K562 (cell line): ENCODE results near the gene NUTF2. TPM values are rescaled to one million over a fixed set of nuclear protein-coding genes. Genes with fewer than 3 reads are reported as not detected.

Experiments used
- ATAC-seq: fragments of 200-7000 bp; cut with Tn5 transposase; 3 replicates; pipeline ENCODE4 v1.9.1; 2020; ENCODE audit warnings: moderate library complexity
- BruUV-seq: library from RNA; stranded (reverse); fragments of 400-500 nt; replicated peaks from 2 replicates; lab custom pipeline; 2021; lab: Mats Ljungman, UMichigan
- CTCF ChIA-PET: fragments of 300-600 bp; formaldehyde crosslinking; extraction: SDS; loops from one replicate; lab custom pipeline; 2021; ENCODE audit warnings: low intra/inter-chr PET ratio; lab: Yijun Ruan, JAX
- POLR2A ChIA-PET: fragments of 300-600, 350-650 bp; sonication (Branson Sonifier 250); formaldehyde crosslinking; extraction: SDS; loops from one replicate; lab custom pipeline; 2021; ENCODE audit warnings: antibody characterized with exemption, inconsistent platforms; lab: Yijun Ruan, JAX
- DNase-seq, 4 experiments: peaks; one replicate each; pipeline versions ENCODE4 v3.0.0 to v3.0.0-alpha.2; 2011 to 2018; ENCODE audit warnings: low spot score in 3 of 4, mixed read lengths in 3 of 4; ENCODE audit errors: extremely low read depth in 1 of 4
- FAIRE-seq: peaks from 2 replicates; lab custom pipeline; 2011; peaks lifted over from hg19 to GRCh38; lab: Jason Lieb, UNC
- H2AFZ ChIP-seq: 2 replicates; pipeline ENCODE4 v1.6.0; 2011; ENCODE audit warnings: low read depth, low read length, control low read depth, inconsistent platforms
- H3K27ac ChIP-seq: fragments of 200-600 bp; 3 replicates; pipeline ENCODE4 v1.8.0; 2011; ENCODE audit warnings: low read depth, mild to moderate bottlenecking, control low read depth, inconsistent platforms, low read length, moderate library complexity, mixed read lengths; ENCODE audit errors: extremely low read depth
- H3K27me3 ChIP-seq, 2 experiments: fragments of 300-600 bp in 1 of 2; 2 replicates in 1 of 2; 3 replicates in 1 of 2; pipeline versions ENCODE4 v1.6.0 to v1.8.0; 2011; ENCODE audit warnings: inconsistent platforms in 2 of 2, low read length in 2 of 2, mild to moderate bottlenecking in 1 of 2, mixed read lengths in 1 of 2, moderate library complexity in 1 of 2; ENCODE audit not compliant: control insufficient read depth in 2 of 2, insufficient read depth in 2 of 2
- H3K36me3 ChIP-seq: fragments of 300-600 bp; 3 replicates; pipeline ENCODE4 v1.8.0; 2011; ENCODE audit warnings: mild to moderate bottlenecking, low read length, inconsistent platforms; ENCODE audit not compliant: control insufficient read depth, insufficient read depth
- H3K4me1 ChIP-seq, 2 experiments: fragments of 200-600 bp in 1 of 2; replicated peaks in 1 of 2; 2 replicates in 1 of 2; 3 replicates in 1 of 2; pipeline versions ENCODE4 v1.5.1 to v1.8.0; 2011; ENCODE audit warnings: inconsistent platforms in 2 of 2, low read length in 2 of 2, mild to moderate bottlenecking in 1 of 2, mixed read lengths in 1 of 2, moderate library complexity in 1 of 2; ENCODE audit not compliant: control insufficient read depth in 2 of 2, insufficient read depth in 2 of 2
- H3K4me2 ChIP-seq: 2 replicates; pipeline ENCODE4 v1.6.1; 2011; ENCODE audit warnings: low read length, control low read depth, inconsistent platforms, mixed read lengths; ENCODE audit not compliant: insufficient read depth
- H3K4me3 ChIP-seq: fragments of 200-600 bp; sonication (generic), shearing (Covaris generic); 2 replicates; pipeline ENCODE4 v1.5.1; 2016; ENCODE audit warnings: control low read depth, inconsistent platforms
- H3K79me2 ChIP-seq: fragments of 200-600 bp; 3 replicates; pipeline ENCODE4 v1.8.0; 2011; ENCODE audit warnings: low read length, inconsistent platforms; ENCODE audit not compliant: control insufficient read depth, insufficient read depth
- H3K9ac ChIP-seq, 2 experiments: 2 replicates each; pipeline versions ENCODE4 v1.6.0 to v1.6.1; 2011; ENCODE audit warnings: low read depth in 2 of 2, low read length in 2 of 2, control low read depth in 1 of 2, inconsistent platforms in 1 of 2, mild to moderate bottlenecking in 1 of 2, mixed read lengths in 1 of 2; ENCODE audit not compliant: insufficient read depth in 1 of 2
- H3K9me1 ChIP-seq: one replicate; pipeline ENCODE4 v1.6.0; 2011; ENCODE audit warnings: inconsistent platforms, mild to moderate bottlenecking, low read length, moderate library complexity; ENCODE audit not compliant: control insufficient read depth, insufficient read depth
- H3K9me3 ChIP-seq: replicated peaks from 2 replicates; pipeline ENCODE4 v1.5.1; 2011; ENCODE audit warnings: low read depth, low read length, inconsistent platforms; ENCODE audit not compliant: control insufficient read depth, insufficient read depth
- H4K20me1 ChIP-seq: replicated peaks from 2 replicates; pipeline ENCODE4 v1.6.1; 2011; ENCODE audit warnings: low read length, inconsistent platforms, mixed read lengths; ENCODE audit not compliant: control insufficient read depth, insufficient read depth
- ATF3 ChIP-seq, 2 experiments: fragments of 450-650 bp in 1 of 2; sonication (generic) in 1 of 2; formaldehyde crosslinking in 1 of 2; IDR thresholded peaks in 1 of 2; conservative IDR thresholded peaks in 1 of 2; 2 replicates each; pipeline versions ENCODE4 v1.6.1 to v1.8.1; 2016 to 2023; ENCODE audit warnings: mild to moderate bottlenecking in 2 of 2, moderate library complexity in 2 of 2, inconsistent platforms in 1 of 2, missing genetic modification reagents in 1 of 2
- C11orf30 ChIP-seq: fragments of 450-650 bp; IDR thresholded peaks from 2 replicates; pipeline ENCODE4 v1.6.1; 2016; ENCODE audit warnings: low read depth, mild to moderate bottlenecking
- CREB1 ChIP-seq, 2 experiments: sonication (generic) in 1 of 2; formaldehyde crosslinking in 1 of 2; IDR thresholded peaks; 2 replicates each; pipeline versions ENCODE4 v1.6.1 to v1.8.0; 2012 to 2022; ENCODE audit warnings: inconsistent platforms in 1 of 2, mild to moderate bottlenecking in 1 of 2, missing genetic modification reagents in 1 of 2, moderate library complexity in 1 of 2
- CREM ChIP-seq: IDR thresholded peaks from 2 replicates; pipeline ENCODE4 v1.6.1; 2014; ENCODE audit warnings: antibody characterized with exemption, low read depth
- MAFG ChIP-seq: fragments of 450-650 bp; conservative IDR thresholded peaks from 2 replicates; pipeline ENCODE4 v1.6.1; 2016; ENCODE audit warnings: missing genetic modification characterization, missing compliant biosample characterization
- MAX ChIP-seq: sonication (generic); formaldehyde crosslinking; IDR thresholded peaks from 2 replicates; pipeline ENCODE4 v1.9.0; 2022; ENCODE audit warnings: mild to moderate bottlenecking, missing genetic modification reagents
- MEIS2 ChIP-seq: fragments of 450-650 bp; IDR thresholded peaks from 2 replicates; pipeline ENCODE4 v1.6.1; 2014; ENCODE audit warnings: mild to moderate bottlenecking; ENCODE audit not compliant: partially characterized antibody
- NFE2 ChIP-seq: IDR thresholded peaks from 2 replicates; pipeline ENCODE4 v1.6.1; 2014; ENCODE audit warnings: antibody characterized with exemption, low read depth
- NFE2L1 ChIP-seq: fragments of 450-650 bp; IDR thresholded peaks from 2 replicates; pipeline ENCODE4 v1.6.1; 2016; ENCODE audit warnings: missing genetic modification characterization, low read depth, mild to moderate bottlenecking, missing compliant biosample characterization, moderate library complexity, borderline replicate concordance
- NFIC ChIP-seq: fragments of 450-650 bp; IDR thresholded peaks from 2 replicates; pipeline ENCODE4 v1.6.1; 2017; ENCODE audit warnings: mild to moderate bottlenecking, inconsistent platforms
- NR2C2 ChIP-seq, 2 experiments: fragments of 200-800 bp in 1 of 2; sonication (Bioruptor generic) in 1 of 2; sonication (generic) in 1 of 2; formaldehyde crosslinking in 1 of 2; IDR thresholded peaks; 2 replicates each; pipeline versions ENCODE4 v1.6.1 to v1.8.0; 2016 to 2022; ENCODE audit warnings: mild to moderate bottlenecking in 1 of 2, missing compliant biosample characterization in 1 of 2, missing genetic modification characterization in 1 of 2, missing genetic modification reagents in 1 of 2
- SRSF7 ChIP-seq: fragments of 200-400 bp; formaldehyde crosslinking; optimal IDR thresholded peaks from 2 replicates; pipeline ENCODE3; 2017; ENCODE audit warnings: mild to moderate bottlenecking, low read depth, low read length
- STAT5A ChIP-seq: IDR thresholded peaks from 2 replicates; pipeline ENCODE4 v1.6.1; 2012; ENCODE audit warnings: low read length, inconsistent platforms, borderline replicate concordance
- ZNF184 ChIP-seq: sonication (generic); formaldehyde crosslinking; IDR thresholded peaks from 2 replicates; pipeline ENCODE4 v1.5.0; 2020; ENCODE audit warnings: missing genetic modification reagents
- ZNF316 ChIP-seq: fragments of 450-650 bp; IDR thresholded peaks from 2 replicates; pipeline ENCODE4 v1.6.1; 2016
- WGBS: fragments of 100-300 bp; shearing (Covaris generic); methylation state at CpG from one replicate; pipeline ENCODE4 v1.1.6; 2016; ENCODE audit warnings: low coverage, mixed read lengths; ENCODE audit not compliant: insufficient coverage; ENCODE audit errors: missing lambda C conversion rate; 5-methylcytosine and 5-hydroxymethylcytosine counted together
- in situ Hi-C: fragments of 300-500 bp; cut with MboI; formaldehyde crosslinking; loops from 4 replicates; pipeline ENCODE4 v1.15.0; 2018; ENCODE audit warnings: inconsistent platforms, mixed read lengths
- intact Hi-C: fragments of 100-400 bp; cut with micrococcal nuclease; formaldehyde crosslinking; loops from 2 replicates; pipeline ENCODE4 v1.14.2; 2022
- polyA plus RNA-seq, 8 experiments: library from polyadenylated mRNA; depleted of rRNA in 4 of 8; stranded (reverse) in 5 of 8; unstranded in 3 of 8; fragments of >200 nt; fragmentation: Nextera tagmentation in 2 of 8; fragmentation: Illumina TruSeq in 1 of 8; extraction: Ambion mirVana in 2 of 8; extraction: Trizol in 1 of 8; gene quantifications; 2 replicates each; pipeline versions ENCODE4 v1.2.1 to v1.2.3, GENCODE V29; 2011 to 2014; ENCODE audit warnings: inconsistent platforms in 1 of 8, missing spikeins in 1 of 8
- total RNA-seq, 7 experiments: library from RNA; depleted of rRNA in 6 of 7; stranded (reverse); fragments of >200 nt in 6 of 7; fragmentation: Illumina TruSeq in 2 of 7; extraction: Trizol in 2 of 7; gene quantifications; 2 replicates each; pipeline versions ENCODE4 v1.2.1 to v1.2.3, GENCODE V29; 2011 to 2021; ENCODE audit warnings: low replicate concordance in 1 of 7

Gene NUTF2
- total and polyA plus RNA-seq, 9 of the 15 experiments (the other 6 are each of a cell fraction or from before 2014, with no cell fraction given): 106 to 248 (median 147) TPM

GRCh38 chr16:67800338-67800926, 46.3 kb upstream of the NUTF2 start:
- Histone ChIP-seq H3K4me3 (no peak overlapping the region), H3K27me3 (no peaks in the 10 kb centered on the region), H3K36me3 (peaks cover 58% of the 10 kb centered on the region; the same call in 2 of the 3 replicates), H3K79me2 (peaks cover 56% of the 10 kb centered on the region), H3K4me1 (peaks cover 20 to 28% of the 10 kb centered on the region in 2 experiments), H3K9me1 (no peaks in the 10 kb centered on the region), H2AFZ (no peak overlapping the region), H3K9ac (peak overlapping the region in 1 of 2 experiments; percentile 85; a peak in 2 of 4 replicates), H3K4me2 (peak overlapping the region; percentile 39; the same call in 1 of the 2 replicates), H3K9me3 (no peaks in the 10 kb centered on the region), H4K20me1 (0 out of 2 replicates have a peak, but pooled peaks cover 9% of the 10 kb centered on the region), H3K27ac (peak overlapping the region; percentile 49)
- WGBS: 52% methylated on average over 7 of the region's 7 CpGs
- no TSS peak for BruUV-seq
- peak; percentile 66 for FAIRE-seq
- CTCF ChIA-PET: no interaction called here
- in situ Hi-C loops: no loop called here
- peak in 3 of 4 experiments; percentile 35 to 64 (median 44) for DNase-seq
- ATAC-seq: peak; percentile 71
- POLR2A ChIA-PET: interaction anchor here (0.5 to 1.8 kb wide), 5 partner anchors 20 to 160 kb away, joined by 3 to 5 read pairs (median 3); partner anchors contain the start of gene NUTF2
- TF ChIP-seq SRSF7 (no peak), MEIS2 (peak; percentile 44), ATF3 (IDR thresholded peaks at IDR 0.05) (peak; percentile 40; the same call in 1 of the 2 replicates), ATF3 (CRISPR knock-in tag; conservative IDR thresholded peaks at IDR 0.05) (no peak), CREM (peak; percentile 81), NFIC (no peak), STAT5A (no peak), C11orf30 (peak; percentile 57; the same call in 1 of the 2 replicates), NFE2L1 (tag) (no peak), MAFG (tag) (peak; percentile 73), ZNF184 (CRISPR knock-in tag) (no peak), CREB1 (IDR thresholded peaks at IDR 0.05) (peak; percentile 61), CREB1 (CRISPR knock-in tag; IDR thresholded peaks at IDR 0.05) (no peak), NR2C2 (CRISPR knock-in tag; IDR thresholded peaks at IDR 0.05) (no peak), NR2C2 (tag; IDR thresholded peaks at IDR 0.05) (0 out of 2 replicates have a peak, but pooled peaks have one; percentile 21), ZNF316 (peak; percentile 36), NFE2 (peak; percentile 27; the same call in 1 of the 2 replicates), MAX (CRISPR knock-in tag) (peak; percentile 47)
- intact Hi-C loops: no loop called here
